AG04449 (cell line): ENCODE measurements around the gene SPRYD3.

Experiments
- CTCF ChIA-PET: fragments of 350-600 bp; formaldehyde crosslinking; extraction: SDS; loops from one replicate; lab custom pipeline; 2021; ENCODE audit warnings: antibody characterized with exemption; lab: Yijun Ruan, JAX
- POLR2A ChIA-PET: fragments of 400-600, 350-600 bp; formaldehyde crosslinking; extraction: SDS; loops from one replicate; lab custom pipeline; 2020; ENCODE audit warnings: antibody characterized with exemption, inconsistent platforms; lab: Yijun Ruan, JAX
- DNase-seq: peaks from one replicate; pipeline ENCODE4 v3.0.0-alpha.2; 2010; ENCODE audit warnings: low read depth, low spot score
- H3K4me3 ChIP-seq: 2 replicates; pipeline ENCODE4 v1.5.1; 2011; ENCODE audit warnings: low read depth, mild to moderate bottlenecking, control low read depth, low read length
- CTCF ChIP-seq: IDR thresholded peaks from one replicate; pipeline ENCODE4 v1.5.1; 2011; ENCODE audit warnings: mild to moderate bottlenecking, moderate library complexity, low read length, control low read depth, inconsistent platforms; ENCODE audit not compliant: insufficient read depth; ENCODE audit errors: missing control alignments

Gene SPRYD3

DNA sequence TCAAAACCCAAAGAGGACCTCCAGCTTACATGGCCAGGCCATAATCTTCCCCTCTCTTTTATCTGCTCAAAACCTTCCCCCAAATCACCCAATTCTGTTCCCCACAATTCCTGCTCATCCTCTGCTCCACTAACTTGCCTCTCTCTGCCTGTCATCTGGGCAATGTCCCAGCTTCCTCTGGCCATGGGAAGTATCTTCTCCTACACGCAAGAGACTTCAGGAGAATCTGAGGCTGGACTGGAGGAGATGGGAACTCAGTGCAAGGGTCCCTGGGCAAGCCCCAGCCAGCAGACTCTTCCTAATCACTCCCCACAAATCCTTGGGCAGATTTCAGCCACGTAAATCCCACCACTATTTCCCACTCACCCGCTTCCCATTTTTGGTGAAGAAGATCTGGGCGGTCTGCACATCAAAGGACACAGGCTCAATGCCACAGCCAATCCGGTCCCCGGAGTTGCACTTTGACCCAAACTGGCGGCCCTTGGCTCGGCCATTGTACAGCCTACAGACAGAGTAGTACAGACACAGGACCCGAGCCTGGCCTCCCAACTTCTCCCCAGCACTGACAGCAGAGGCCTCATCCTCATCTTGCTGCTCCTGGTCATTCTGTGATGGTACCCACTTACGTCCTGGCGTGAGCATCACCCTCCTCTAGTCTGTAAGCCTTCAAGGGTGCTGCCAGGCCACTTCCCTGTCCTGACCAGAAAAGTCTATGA is 4.7 kb downstream of the SPRYD3 start:
- no peak for TF ChIP-seq CTCF
- ChIA-PET CTCF (interaction anchor here (1.1 to 28.9 kb wide), 5 partner anchors 8 to 124 kb away, joined by 3 to 655 read pairs (median 7); partner anchors contain the start of genes IGFBP6 and SOAT2), POLR2A (interaction anchor here (1.3 kb wide), 1 partner anchor 9 kb away, joined by 3 read pairs; no protein-coding TSS in a partner anchor)
- H3K4me3 ChIP-seq = no peak overlapping the region
- no peak for DNase-seq

DNA sequence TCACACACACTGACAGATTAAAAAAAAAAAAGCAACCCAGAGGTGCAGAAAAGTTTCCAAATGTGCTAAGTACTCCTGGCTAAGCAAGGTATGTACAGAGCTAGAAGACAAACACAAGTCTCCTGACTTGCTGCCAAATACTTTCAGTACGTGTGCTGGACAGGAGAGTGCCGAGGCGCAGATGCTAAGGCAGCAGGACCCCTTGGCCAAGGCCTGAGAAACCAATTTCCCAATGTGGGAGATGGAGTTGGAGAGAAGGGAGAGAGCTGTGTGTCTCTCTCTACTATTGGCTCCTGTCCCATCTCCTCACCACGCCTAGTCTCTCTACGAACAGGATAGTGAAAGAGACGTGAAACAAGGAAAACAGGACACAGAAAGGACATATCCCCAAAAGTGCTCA is 5.3 kb downstream of the SPRYD3 start:
- DNase-seq = no peak
- TF ChIP-seq CTCF = no peak
- CTCF ChIA-PET = interaction anchor here (1.1 to 28.9 kb wide), 6 partner anchors 7 to 124 kb away, joined by 3 to 655 read pairs (median 6); partner anchors contain the start of genes IGFBP6 and SOAT2
- POLR2A ChIA-PET = no interaction called here
- H3K4me3 ChIP-seq = no peak overlapping the region

DNA sequence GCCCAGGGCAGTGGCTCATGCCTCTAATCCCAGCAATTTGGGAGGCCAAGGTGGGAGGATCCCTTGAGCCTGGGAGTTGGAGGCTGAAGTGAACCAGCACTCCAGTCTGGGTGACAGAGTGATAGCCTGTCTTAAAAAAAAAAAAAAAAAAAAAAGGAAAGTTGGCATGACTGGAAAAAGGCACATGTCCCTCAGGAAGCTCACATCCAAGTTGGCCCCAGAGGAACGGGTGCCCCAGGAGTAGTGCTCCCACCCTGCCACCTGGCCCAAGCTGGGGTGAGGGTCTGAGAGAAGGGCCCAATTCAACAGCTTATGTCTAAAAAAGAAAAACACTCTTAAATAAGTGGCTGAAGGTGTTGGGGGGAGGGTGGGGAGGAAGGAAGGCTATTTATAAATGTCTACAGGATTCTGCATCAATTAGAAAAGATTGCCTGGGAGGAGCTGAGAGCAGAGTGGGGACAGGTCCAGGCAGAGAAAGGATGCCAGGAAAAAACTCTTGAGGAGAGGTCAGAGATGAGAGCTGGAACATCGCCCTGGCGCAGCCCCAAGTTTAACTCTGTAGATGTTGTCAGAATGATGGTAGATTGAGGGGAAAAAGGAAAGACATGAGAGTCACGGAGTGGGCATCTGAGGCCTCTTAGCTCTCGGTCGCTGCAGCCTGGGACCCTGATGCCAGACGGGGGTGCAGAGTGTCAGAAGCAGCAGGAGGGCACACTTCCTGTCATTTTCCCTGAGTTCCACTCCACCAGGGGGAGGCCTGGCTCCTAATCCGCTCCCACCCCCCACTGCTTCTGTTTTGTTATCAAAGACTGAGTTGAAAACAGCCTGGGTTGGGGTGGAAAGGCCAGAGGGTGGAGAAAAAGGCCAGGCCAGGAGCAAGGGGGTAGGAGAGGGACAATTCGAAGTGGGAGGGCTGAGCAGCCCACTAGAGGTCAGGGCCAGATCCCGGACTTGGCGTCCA is 7.3 kb downstream of the SPRYD3 start:
- ChIA-PET POLR2A (interaction anchor here (1.2 to 8.2 kb wide), 3 partner anchors 7 to 18 kb away, joined by 3 to 67 read pairs (median 4); partner anchors contain the start of gene SPRYD3), CTCF (interaction anchor here (0.8 to 28.9 kb wide), 9 partner anchors 21 to 216 kb away, joined by 3 to 655 read pairs (median 3); partner anchors contain the start of genes IGFBP6 and SOAT2)
- DNase-seq = no peak

GRCh38 chr12:53070877-53071492 is 8.2 kb downstream of the SPRYD3 start:
- POLR2A ChIA-PET = interaction anchor here (1.1 to 8.2 kb wide), 4 partner anchors 8 to 109 kb away, joined by 3 to 67 read pairs (median 4); partner anchors contain the start of genes CSAD, SPRYD3 and ZNF740
- no peak for DNase-seq

More for the DNA sequence above, 7.3 kb downstream of the SPRYD3 start:
- no peak overlapping the region for H3K4me3 ChIP-seq
- no peak for TF ChIP-seq CTCF

More at GRCh38 chr12:53070877-53071492, 8.2 kb downstream of the SPRYD3 start:
- CTCF ChIA-PET = interaction anchor here (0.8 to 28.9 kb wide), 11 partner anchors 8 to 217 kb away, joined by 3 to 655 read pairs (median 3); partner anchors contain the start of genes IGFBP6, SOAT2 and SPRYD3
- no peak overlapping the region for H3K4me3 ChIP-seq
- no peak for TF ChIP-seq CTCF
